Caki2 (cell line): ENCODE data around the gene CYP19A1. TPM values are rescaled to one million over a fixed set of nuclear protein-coding genes. Genes with fewer than 3 reads are reported as not detected.

Experiments used
- DNase-seq: peaks from one replicate; pipeline ENCODE4 v3.0.0-alpha.2; 2015; ENCODE audit warnings: low read depth
- in situ Hi-C: cut with HindIII; loops from 2 replicates; pipeline ENCODE4 v1.10.0; 2016; ENCODE audit warnings: low sequenced_read_pairs, low pct_unique_long_range_greater_than_20kb, mixed read lengths
- total RNA-seq: library from RNA; depleted of rRNA; stranded (reverse); fragments of >200 nt; shearing (Covaris generic); gene quantifications from 2 replicates; pipeline ENCODE4 v1.2.3, GENCODE V29; 2014; ENCODE audit warnings: low replicate concordance

Gene CYP19A1
- total RNA-seq, 1 experiment from 2014 or later = not detected

- in situ Hi-C loops = no loop called here
- no peak for DNase-seq
Measured at GRCh38 chr15:51366071-51366470, 27.7 kb upstream of the CYP19A1 start.

GRCh38 chr15:51365417-51365816 is 27.0 kb upstream of the CYP19A1 start:
- in situ Hi-C loops = no loop called here
- no peak for DNase-seq

GRCh38 chr15:51363383-51363782 is 25.0 kb upstream of the CYP19A1 start:
- DNase-seq = no peak
- in situ Hi-C loops = no loop called here

- in situ Hi-C loops = no loop called here
- DNase-seq = no peak
Measured at GRCh38 chr15:51359981-51360380, 21.6 kb upstream of the CYP19A1 start.

- in situ Hi-C loops = no loop called here
Measured at GRCh38 chr15:51356983-51357382, 18.6 kb upstream of the CYP19A1 start.

GRCh38 chr15:51356147-51356546 is 17.8 kb upstream of the CYP19A1 start:
- in situ Hi-C loops = no loop called here
- no peak for DNase-seq

More at GRCh38 chr15:51356983-51357382, 18.6 kb upstream of the CYP19A1 start:
- DNase-seq = no peak

- no peak for DNase-seq
- in situ Hi-C loops = no loop called here
Measured at GRCh38 chr15:51355096-51355495, 16.7 kb upstream of the CYP19A1 start.

GRCh38 chr15:51353976-51354375 is 15.6 kb upstream of the CYP19A1 start:
- no peak for DNase-seq

GRCh38 chr15:51350723-51351122 is 12.3 kb upstream of the CYP19A1 start:
- in situ Hi-C loops = no loop called here

More at GRCh38 chr15:51353976-51354375, 15.6 kb upstream of the CYP19A1 start:
- in situ Hi-C loops = no loop called here

GRCh38 chr15:51349156-51349844 is 10.9 kb upstream of the CYP19A1 start:
- no peak for DNase-seq
- in situ Hi-C loops = no loop called here

More at GRCh38 chr15:51350723-51351122, 12.3 kb upstream of the CYP19A1 start:
- DNase-seq = no peak

- DNase-seq = no peak
- in situ Hi-C loops = no loop called here
Measured at GRCh38 chr15:51348688-51349087, 10.3 kb upstream of the CYP19A1 start.

- in situ Hi-C loops = no loop called here
Measured at GRCh38 chr15:51346136-51346535, 7.7 kb upstream of the CYP19A1 start.

GRCh38 chr15:51343466-51343865 is 5.1 kb upstream of the CYP19A1 start:
- no peak for DNase-seq
- in situ Hi-C loops = no loop called here

More at GRCh38 chr15:51346136-51346535, 7.7 kb upstream of the CYP19A1 start:
- no peak for DNase-seq

GRCh38 chr15:51342227-51342999 is 4.0 kb upstream of the CYP19A1 start:
- in situ Hi-C loops = no loop called here
- DNase-seq = no peak

GRCh38 chr15:51341366-51342226 is 3.2 kb upstream of the CYP19A1 start, which contains the start of gene GLDN:
TSS of gene GLDN (plus strand) at chr15:51341655. CDS start at chr15:51341685, 30 bp downstream.
- in situ Hi-C loops = no loop called here
- no peak for DNase-seq

GRCh38 chr15:51335538-51336410 is 2.6 kb downstream of the CYP19A1 start:
- in situ Hi-C loops = no loop called here

GRCh38 chr15:51335087-51335486 is 3.3 kb downstream of the CYP19A1 start:
- in situ Hi-C loops = no loop called here
- DNase-seq = no peak

More at GRCh38 chr15:51335538-51336410, 2.6 kb downstream of the CYP19A1 start:
- DNase-seq = no peak

GRCh38 chr15:51334011-51334451 is 4.4 kb downstream of the CYP19A1 start:
- DNase-seq = no peak
- in situ Hi-C loops = no loop called here
